ENCODE measurements around the gene MPC2. TPM values are rescaled to one million over a fixed set of nuclear protein-coding genes. Genes with fewer than 3 reads are reported as not detected.

Gene MPC2
- total RNA-seq = 10 to 100 TPM; 31.2 to 32.2 TPM
- polyA plus RNA-seq = 10 to 100 TPM; 77.5 to 92.3 (median 83.2) TPM
- 27.0 to 38.9 (median 30.0) reads per million in 6 experiments for total RNA-seq

DNA sequence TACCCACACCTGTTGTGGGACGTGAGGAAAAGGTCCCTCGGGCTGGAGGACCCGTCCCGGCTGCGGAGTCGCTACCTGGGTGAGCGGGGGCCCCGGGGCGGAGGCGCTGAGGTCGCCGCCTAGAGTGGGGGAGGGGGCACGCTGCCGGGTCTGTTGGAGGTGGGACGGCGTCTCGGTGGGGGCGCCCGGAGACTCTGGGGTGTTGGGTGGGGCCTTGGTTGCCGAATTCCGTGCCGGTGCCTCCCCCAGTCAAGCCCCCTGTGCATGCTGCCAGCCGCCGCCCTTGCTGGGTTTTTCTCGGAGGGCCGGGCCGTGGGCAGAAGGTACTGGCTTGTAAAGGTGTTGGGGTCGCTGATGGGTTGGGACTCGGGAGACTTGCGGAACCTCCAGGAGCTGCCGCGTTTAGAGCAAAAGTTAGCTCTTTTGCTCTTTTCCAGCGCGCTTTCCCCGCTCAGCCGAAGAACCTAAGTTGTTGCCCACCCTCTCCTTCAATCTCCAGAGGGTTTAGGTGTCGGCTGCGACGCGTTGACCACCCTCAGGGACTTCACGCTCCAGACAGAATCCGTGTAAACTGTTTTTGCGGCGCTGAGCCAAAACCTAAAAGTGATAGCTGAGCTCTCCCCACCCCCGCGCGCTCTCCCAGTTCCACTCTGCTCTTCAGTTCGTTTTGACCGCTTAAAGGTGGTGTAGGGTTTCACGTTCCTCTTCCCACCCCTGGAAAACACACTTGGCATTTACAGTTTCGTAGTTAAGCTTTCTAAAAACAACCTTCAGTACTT, at the start of gene MPC2:
Gene MPC2 (minus strand): TSS at position 143 of the 779 bp plus-strand sequence. CDS start 1,231 bp downstream, outside the sequence.
- Mint-ChIP-seq H3K4me3 (peak within 1 kb of the TSS; percentile 82 to 99 (median 94)), H3K36me3 (peaks cover 3 to 5% (median 4%) of the 10 kb centered on the region in 3 donors), H3K4me1 (peaks cover 20 to 57% (median 40%) of the 10 kb centered on the region in 4 donors), H3K9me3 (no peaks in the 10 kb centered on the region), H3K27me3 (no peaks in the 10 kb centered on the region), H3K27ac (peak within 1 kb of the TSS; percentile 93 to 100 (median 99))
- DNase-seq (peak; percentile 49 to 90 (median 74)), ATAC-seq (peak; percentile 28 to 33)
- POLR2A ChIA-PET = interaction anchor here (1.0 to 2.4 kb wide), 5 partner anchors 20 to 1957 kb away, joined by 3 to 11 read pairs (median 3); partner anchors contain the start of genes POU2F1 and SCYL3

DNA sequence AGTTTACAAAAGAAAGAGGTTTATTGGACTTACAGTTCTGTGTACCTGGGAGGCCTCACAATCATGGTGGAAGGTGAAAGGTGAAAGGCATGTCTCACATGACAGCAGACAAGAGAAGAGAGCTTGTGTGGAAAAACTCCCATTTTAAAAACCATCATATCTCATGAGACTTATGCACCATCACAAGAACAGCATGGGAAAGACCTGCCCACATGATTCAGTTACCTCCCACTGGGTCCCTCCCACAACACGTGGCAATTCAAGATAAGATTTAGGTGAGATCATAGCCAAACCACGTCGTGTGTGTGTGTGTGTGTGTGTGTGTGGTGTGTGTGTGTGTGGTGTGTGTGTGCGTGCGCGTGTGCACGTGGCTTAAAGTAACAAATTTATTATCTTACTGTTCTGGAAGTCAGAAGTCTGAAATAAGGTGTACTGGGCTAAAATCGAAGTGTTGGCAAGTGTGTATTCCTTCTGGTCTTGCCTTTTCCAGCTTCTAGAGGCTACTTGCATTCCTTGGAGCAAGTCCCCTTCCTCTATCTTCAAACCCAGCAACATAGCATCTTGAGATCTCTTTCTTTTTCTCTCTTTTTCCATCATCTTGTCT, 48.1 kb upstream of the MPC2 start:
- H3K4me1 Mint-ChIP-seq = peaks cover 7 to 16% (median 10%) of the 10 kb centered on the region in 4 donors
- peaks cover 0 to 60% (median 20%) of the 10 kb centered on the region in 3 donors for H3K36me3 Mint-ChIP-seq
- no peaks in the 10 kb centered on the region for H3K27me3 Mint-ChIP-seq
- peak overlapping the region in 1 of 10 donors; percentile 11 for H3K27ac Mint-ChIP-seq
- ATAC-seq (no peak), DNase-seq (no peak)
- peak overlapping the region in 2 of 10 donors; percentile 23 to 34 for H3K4me3 Mint-ChIP-seq
- POLR2A ChIA-PET = no interaction called here
- H3K9me3 Mint-ChIP-seq = no peaks in the 10 kb centered on the region

DNA sequence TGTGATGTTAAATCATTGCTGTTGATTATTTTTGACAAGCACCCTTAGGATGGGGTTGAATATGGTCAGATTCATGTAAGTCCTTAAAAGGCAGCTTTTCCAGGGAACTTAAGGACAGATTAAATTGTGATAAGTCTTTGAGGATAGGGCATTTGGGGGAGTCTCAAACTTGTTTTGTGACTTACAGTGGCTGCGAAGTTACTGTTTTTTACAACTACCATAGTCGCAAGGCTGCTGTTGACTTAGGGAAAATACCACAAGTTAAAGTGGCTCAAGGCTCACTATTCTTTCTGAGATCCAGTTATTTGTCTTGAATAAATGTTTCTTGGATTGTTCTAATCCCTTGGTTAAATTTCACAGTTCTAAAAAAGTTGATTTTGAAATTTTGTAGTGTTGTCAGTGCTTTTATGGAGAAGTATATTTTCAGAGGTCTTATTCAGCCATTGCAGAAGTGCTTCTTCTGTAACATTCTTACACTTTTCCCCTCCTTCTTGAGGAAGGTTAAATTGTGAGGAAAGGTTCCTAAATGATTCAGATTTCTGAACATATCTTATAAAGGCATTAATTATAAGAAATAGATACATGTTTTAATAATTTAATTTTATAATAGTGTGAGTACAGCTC, 47.0 kb upstream of the MPC2 start:
- DNase-seq = no peak
- POLR2A ChIA-PET = no interaction called here
- Mint-ChIP-seq H3K27me3 (no peaks in the 10 kb centered on the region), H3K4me1 (peaks cover 7 to 22% (median 12%) of the 10 kb centered on the region in 4 donors), H3K4me3 (no peak overlapping the region), H3K36me3 (peaks cover 5 to 62% (median 23%) of the 10 kb centered on the region in 3 donors), H3K9me3 (no peaks in the 10 kb centered on the region), H3K27ac (no peak overlapping the region)
- no peak for ATAC-seq

DNA sequence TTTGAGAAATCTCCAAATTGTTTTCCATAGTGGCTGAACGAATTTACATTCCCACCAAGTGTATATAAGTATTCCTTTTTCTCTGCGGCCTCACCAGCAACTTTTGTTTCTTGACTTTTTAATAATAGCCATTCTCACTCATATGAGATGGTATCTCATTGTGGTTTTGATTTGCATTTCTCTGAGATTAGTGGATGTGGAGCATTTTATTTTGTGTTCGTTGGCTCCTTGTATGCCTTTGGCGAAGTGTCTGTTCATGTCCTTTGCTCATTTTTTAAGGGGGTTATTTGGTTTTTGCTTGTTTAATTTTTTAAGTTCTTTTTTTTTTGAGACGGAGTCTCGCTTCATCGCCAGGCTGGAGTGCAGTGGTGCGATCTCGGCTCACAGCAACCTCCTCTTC, 45.1 kb upstream of the MPC2 start:
- Mint-ChIP-seq H3K36me3 (peaks cover 10 to 75% (median 33%) of the 10 kb centered on the region in 3 donors), H3K27ac (peak overlapping the region in 1 of 10 donors; percentile 21), H3K9me3 (peaks cover 0 to 2% (median 0%) of the 10 kb centered on the region in 9 donors), H3K4me1 (peaks cover 9 to 27% (median 13%) of the 10 kb centered on the region in 4 donors), H3K27me3 (no peaks in the 10 kb centered on the region), H3K4me3 (no peak overlapping the region)
- DNase-seq (no peak), ATAC-seq (no peak)
- POLR2A ChIA-PET = no interaction called here

DNA sequence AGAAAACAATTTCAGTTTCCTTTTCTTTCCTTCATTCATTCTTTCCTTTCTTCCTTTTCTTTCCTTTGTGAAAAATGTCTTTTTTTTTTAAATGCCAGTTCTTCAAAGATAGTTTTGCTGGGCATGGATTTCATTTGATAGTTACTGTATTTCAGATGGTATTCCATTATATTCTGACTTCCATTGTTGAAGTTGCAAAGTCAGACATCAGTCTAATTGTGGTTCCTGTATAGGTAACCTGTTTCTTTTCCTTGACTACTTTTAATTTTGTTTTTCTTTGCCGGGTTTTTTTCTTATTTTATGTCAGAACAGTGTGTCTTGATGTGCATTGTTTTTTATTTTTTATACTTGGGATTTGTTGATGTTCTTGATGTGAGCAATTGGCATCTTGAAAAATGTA, 40.4 kb upstream of the MPC2 start:
- no peak for DNase-seq
- Mint-ChIP-seq H3K27me3 (no peaks in the 10 kb centered on the region), H3K4me3 (no peak overlapping the region), H3K27ac (peak overlapping the region in 1 of 10 donors; percentile 37), H3K9me3 (peaks cover 0 to 2% (median 0%) of the 10 kb centered on the region in 9 donors), H3K4me1 (peaks cover 4 to 17% (median 12%) of the 10 kb centered on the region in 4 donors), H3K36me3 (peaks cover 10 to 70% (median 51%) of the 10 kb centered on the region in 3 donors)
- ATAC-seq = no peak
- POLR2A ChIA-PET = no interaction called here

DNA sequence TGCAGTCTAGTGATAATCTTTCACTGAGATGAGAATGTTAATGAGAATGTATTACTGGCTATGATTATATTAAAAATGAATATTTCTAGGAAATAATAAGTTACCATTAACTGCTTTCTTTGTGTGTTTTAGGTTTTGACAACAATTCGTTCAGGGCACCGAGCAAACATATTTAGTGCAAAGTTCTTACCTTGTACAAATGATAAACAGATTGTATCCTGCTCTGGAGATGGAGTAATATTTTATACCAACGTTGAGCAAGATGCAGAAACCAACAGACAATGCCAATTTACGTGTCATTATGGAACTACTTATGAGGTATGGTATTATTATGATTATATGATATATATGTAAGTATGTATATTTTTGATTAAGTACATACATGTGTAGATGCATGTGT, 37.8 kb upstream of the MPC2 start:
- H3K9me3 Mint-ChIP-seq = peaks cover 0 to 2% (median 0%) of the 10 kb centered on the region in 9 donors
- H3K27me3 Mint-ChIP-seq = no peaks in the 10 kb centered on the region
- ATAC-seq (no peak), DNase-seq (no peak)
- no peak overlapping the region for H3K4me3 Mint-ChIP-seq
- POLR2A ChIA-PET = no interaction called here
- H3K4me1 Mint-ChIP-seq = peaks cover 0 to 11% (median 8%) of the 10 kb centered on the region in 4 donors
- no peak overlapping the region for H3K27ac Mint-ChIP-seq
- peaks cover 10 to 61% (median 42%) of the 10 kb centered on the region in 3 donors for H3K36me3 Mint-ChIP-seq

DNA sequence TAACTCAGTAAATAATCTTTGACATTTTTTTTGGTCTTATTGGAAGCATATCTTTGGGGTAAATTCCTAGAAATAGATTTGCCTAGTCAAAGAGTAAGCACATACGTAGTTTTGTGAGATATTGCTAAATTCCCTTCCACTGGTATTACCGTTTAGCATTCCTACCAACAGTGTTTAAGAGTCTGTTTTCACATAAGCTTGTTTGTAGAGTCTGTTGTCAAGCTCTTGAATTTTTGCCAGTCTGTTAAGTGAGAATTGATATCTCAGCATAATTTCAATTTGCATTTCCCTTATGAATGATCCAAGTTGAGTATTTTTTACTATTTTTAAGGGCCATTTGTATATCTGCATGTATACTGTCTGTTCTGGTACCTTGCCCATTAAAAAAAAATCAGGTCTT, 37.0 kb upstream of the MPC2 start:
- DNase-seq = no peak
- peaks cover 0 to 2% (median 0%) of the 10 kb centered on the region in 9 donors for H3K9me3 Mint-ChIP-seq
- H3K4me1 Mint-ChIP-seq = peaks cover 0 to 8% (median 6%) of the 10 kb centered on the region in 4 donors
- H3K4me3 Mint-ChIP-seq = no peak overlapping the region
- no peak for ATAC-seq
- POLR2A ChIA-PET = no interaction called here
- no peaks in the 10 kb centered on the region for H3K27me3 Mint-ChIP-seq
- peak overlapping the region in 1 of 10 donors; percentile 18 for H3K27ac Mint-ChIP-seq
- peaks cover 5 to 56% (median 37%) of the 10 kb centered on the region in 3 donors for H3K36me3 Mint-ChIP-seq

DNA sequence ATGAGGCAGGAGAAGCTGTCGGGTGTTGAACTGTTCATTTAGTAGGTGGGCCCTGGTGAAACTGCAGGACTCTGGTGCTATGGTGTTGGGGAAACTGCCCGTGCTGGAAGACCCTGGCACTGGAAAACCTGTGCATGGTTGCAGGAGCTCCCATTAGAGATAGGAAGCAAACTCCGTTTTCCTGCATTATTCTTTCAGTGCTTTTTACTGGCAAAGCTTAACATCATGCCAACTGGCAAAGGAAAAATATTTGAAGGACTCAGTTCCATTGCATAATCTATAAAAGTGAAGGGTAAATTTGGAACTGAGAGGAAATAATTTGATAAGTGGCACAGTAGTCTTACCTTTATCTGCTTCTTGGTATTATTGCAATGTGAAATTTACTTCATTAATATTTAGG, 31.7 kb upstream of the MPC2 start:
- ATAC-seq = no peak
- POLR2A ChIA-PET = no interaction called here
- no peak overlapping the region for H3K4me3 Mint-ChIP-seq

DNA sequence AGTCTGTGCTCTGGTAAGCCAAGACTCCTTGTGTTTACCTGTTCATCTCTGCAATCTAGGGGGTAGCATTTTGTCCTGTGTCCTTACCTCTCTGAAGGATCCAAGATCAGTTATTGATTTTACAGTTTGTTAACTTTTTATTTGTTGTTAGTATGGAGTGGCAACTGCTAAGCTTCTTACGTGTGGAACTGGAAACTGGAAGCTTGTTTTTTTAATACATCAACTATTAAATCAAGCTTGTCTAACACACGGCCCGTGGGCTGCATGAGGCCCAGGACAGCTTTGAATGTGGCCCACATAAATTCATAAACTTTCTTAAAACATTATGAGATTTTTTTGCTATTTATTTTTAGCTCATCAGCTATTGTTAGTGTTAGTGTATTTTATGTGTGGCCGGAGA, 29.2 kb upstream of the MPC2 start:
- no peak overlapping the region for H3K4me3 Mint-ChIP-seq
- DNase-seq (no peak), ATAC-seq (no peak)
- H3K36me3 Mint-ChIP-seq = peaks cover 0 to 68% (median 22%) of the 10 kb centered on the region in 3 donors
- no peaks in the 10 kb centered on the region for H3K27me3 Mint-ChIP-seq
- no peak overlapping the region for H3K27ac Mint-ChIP-seq
- POLR2A ChIA-PET = no interaction called here
- H3K9me3 Mint-ChIP-seq = no peaks in the 10 kb centered on the region
- H3K4me1 Mint-ChIP-seq = peaks cover 5 to 22% (median 7%) of the 10 kb centered on the region in 4 donors

More for the DNA sequence above, 31.7 kb upstream of the MPC2 start:
- no peak for DNase-seq
- no peaks in the 10 kb centered on the region for H3K27me3 Mint-ChIP-seq
- H3K4me1 Mint-ChIP-seq = peaks cover 0 to 11% (median 8%) of the 10 kb centered on the region in 4 donors
- peak overlapping the region in 1 of 10 donors; percentile 30 for H3K27ac Mint-ChIP-seq
- no peaks in the 10 kb centered on the region for H3K9me3 Mint-ChIP-seq
- H3K36me3 Mint-ChIP-seq = peaks cover 0 to 60% (median 25%) of the 10 kb centered on the region in 3 donors

DNA sequence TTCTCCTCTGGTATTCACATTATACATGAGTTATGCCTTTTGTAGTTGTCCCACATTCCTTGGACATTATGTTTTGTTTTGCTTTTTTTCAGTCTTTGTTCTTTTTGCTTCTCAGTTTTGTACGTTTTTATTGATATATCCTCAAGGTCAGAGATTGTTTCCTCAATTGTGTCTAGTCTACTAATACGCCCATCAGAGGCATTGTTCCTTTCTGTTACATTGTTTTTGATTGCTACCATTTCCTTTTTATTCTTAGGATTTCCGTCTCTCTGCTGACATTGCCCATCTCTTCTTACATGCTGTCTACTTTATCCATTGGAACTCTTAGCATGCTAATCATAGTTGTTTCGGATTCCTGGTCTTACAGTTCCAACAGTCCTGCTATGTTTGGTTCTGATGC, 27.8 kb upstream of the MPC2 start:
- DNase-seq = no peak
- ATAC-seq = no peak
- Mint-ChIP-seq H3K4me3 (no peak overlapping the region), H3K4me1 (peaks cover 5 to 22% (median 9%) of the 10 kb centered on the region in 4 donors), H3K9me3 (no peaks in the 10 kb centered on the region), H3K27ac (no peak overlapping the region), H3K27me3 (no peaks in the 10 kb centered on the region), H3K36me3 (peaks cover 0 to 66% (median 23%) of the 10 kb centered on the region in 3 donors)
- POLR2A ChIA-PET = interaction anchor here (0.7 kb wide), 1 partner anchor 718 kb away, joined by 3 read pairs; no protein-coding TSS in a partner anchor

DNA sequence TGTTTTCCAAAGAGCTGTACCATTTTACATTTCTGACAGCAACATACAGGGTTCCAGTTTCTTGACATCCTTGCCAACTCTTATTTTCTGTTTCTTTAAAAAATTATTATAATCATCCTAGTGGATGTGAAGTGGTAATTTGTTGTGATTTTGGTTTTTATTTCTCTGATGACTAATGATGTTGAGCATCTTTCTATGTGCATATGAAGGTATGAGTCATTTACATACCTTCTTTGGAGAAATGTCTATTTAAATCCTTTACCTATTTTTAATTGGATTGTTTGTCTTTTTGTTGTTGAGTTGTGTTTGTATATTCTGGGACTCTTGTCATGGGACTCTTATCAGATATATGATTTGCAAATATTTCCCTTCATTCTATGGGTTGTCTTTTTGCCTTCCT, 20.8 kb upstream of the MPC2 start:
- Mint-ChIP-seq H3K4me3 (no peak overlapping the region), H3K4me1 (peaks cover 5 to 17% (median 11%) of the 10 kb centered on the region in 4 donors), H3K27me3 (no peaks in the 10 kb centered on the region), H3K27ac (no peak overlapping the region), H3K36me3 (peaks cover 4 to 64% (median 32%) of the 10 kb centered on the region in 3 donors), H3K9me3 (no peaks in the 10 kb centered on the region)
- ATAC-seq (no peak), DNase-seq (no peak)
- POLR2A ChIA-PET = no interaction called here

DNA sequence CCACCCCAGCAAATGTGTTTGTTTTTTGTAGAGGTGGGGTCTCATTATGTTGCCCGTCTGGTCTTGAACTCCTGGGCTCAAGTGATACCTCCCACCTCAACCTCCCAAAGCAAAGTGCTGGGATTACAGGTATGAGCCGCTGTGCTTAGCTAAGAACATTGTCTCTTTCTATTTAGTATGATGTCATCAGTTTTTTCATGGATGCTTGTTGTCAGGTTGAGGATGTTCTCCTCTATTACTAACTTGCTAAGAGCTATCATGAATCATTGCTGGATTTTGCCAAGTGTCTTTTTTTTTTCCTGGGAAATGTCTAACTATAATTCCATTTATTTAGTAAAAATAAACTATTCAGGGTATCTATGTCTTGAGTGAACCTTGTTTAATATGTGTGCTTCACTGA, 19.0 kb upstream of the MPC2 start:
- ATAC-seq (no peak), DNase-seq (no peak)
- Mint-ChIP-seq H3K4me1 (peaks cover 6 to 15% (median 12%) of the 10 kb centered on the region in 4 donors), H3K27me3 (no peaks in the 10 kb centered on the region), H3K36me3 (peaks cover 8 to 64% (median 36%) of the 10 kb centered on the region in 3 donors), H3K27ac (no peak overlapping the region), H3K4me3 (no peak overlapping the region), H3K9me3 (no peaks in the 10 kb centered on the region)
- POLR2A ChIA-PET = interaction anchor here (0.7 to 1.1 kb wide), 2 partner anchors 194 to 1838 kb away, joined by 3 to 6 read pairs; no protein-coding TSS in a partner anchor
